OCI-LY1 (cell line): Measurements from ENCODE around the gene TMEM178B.
"Not testable (repeated sequence)": the region's sequence is repeated elsewhere in the genome, so short reads cannot be mapped to it uniquely, and the experiment has no call there.

ENCODE experiments used
- H2AFZ ChIP-seq: fragments of 200-600 bp; sonication (generic), shearing (Covaris generic); 2 replicates; pipeline ENCODE4 v1.6.0; 2014; ENCODE audit warnings: antibody characterized with exemption, mild to moderate bottlenecking, low read length
- H3F3A ChIP-seq: fragments of 200-600 bp; sonication (generic), shearing (Covaris generic); 2 replicates; pipeline ENCODE4 v1.6.0; 2014; ENCODE audit warnings: mild to moderate bottlenecking, antibody characterized with exemption, low read length, moderate library complexity; ENCODE audit not compliant: insufficient read depth
- H3K27ac ChIP-seq: fragments of 200-600 bp; sonication (generic); 2 replicates; pipeline ENCODE4 v1.5.1; 2014; ENCODE audit warnings: low read length, mixed run types, mild to moderate bottlenecking, low read depth; ENCODE audit not compliant: poor library complexity, severe bottlenecking
- H3K27me3 ChIP-seq: fragments of 200-600 bp; sonication (generic); 2 replicates; pipeline ENCODE4 v1.6.0; 2014; ENCODE audit warnings: antibody characterized with exemption, mild to moderate bottlenecking, low read length, moderate library complexity; ENCODE audit not compliant: insufficient read depth
- H3K36me3 ChIP-seq: fragments of 200-600 bp; sonication (generic); 2 replicates; pipeline ENCODE4 v1.6.1; 2014; ENCODE audit warnings: mild to moderate bottlenecking, antibody characterized with exemption, low read length, moderate library complexity, mixed read lengths; ENCODE audit not compliant: insufficient read depth
- H3K4me1 ChIP-seq: fragments of 200-600 bp; sonication (generic); 2 replicates; pipeline ENCODE4 v1.5.1; 2014; ENCODE audit warnings: mild to moderate bottlenecking, low read length, moderate library complexity; ENCODE audit not compliant: insufficient read depth, severe bottlenecking
- H3K4me2 ChIP-seq: fragments of 200-600 bp; sonication (generic), shearing (Covaris generic); 2 replicates; pipeline ENCODE4 v1.6.1; 2014; ENCODE audit warnings: low read length
- H3K4me3 ChIP-seq: fragments of 200-600 bp; sonication (generic); 2 replicates; pipeline ENCODE4 v1.5.1; 2014; ENCODE audit warnings: low read length, low read depth, mild to moderate bottlenecking, mixed read lengths; ENCODE audit not compliant: poor library complexity, severe bottlenecking
- H3K79me2 ChIP-seq: fragments of 200-600 bp; shearing (Covaris generic); 2 replicates; pipeline ENCODE4 v1.6.1; 2016; ENCODE audit warnings: mixed run types, low read length, mixed read lengths; ENCODE audit not compliant: insufficient read depth
- H3K9ac ChIP-seq: fragments of 200-600 bp; sonication (generic), shearing (Covaris generic); 2 replicates; pipeline ENCODE4 v1.6.1; 2014; ENCODE audit warnings: mild to moderate bottlenecking, low read length, mixed read lengths
- H3K9me2 ChIP-seq: fragments of 200-600 bp; sonication (generic), shearing (Covaris generic); 2 replicates; pipeline ENCODE4 v1.6.1; 2014; ENCODE audit warnings: low read depth, mild to moderate bottlenecking, low read length, mixed read lengths
- H3K9me3 ChIP-seq: fragments of 200-600 bp; shearing (Covaris generic); 2 replicates; pipeline ENCODE4 v1.6.1; 2014; ENCODE audit warnings: low read length, mixed read lengths
- H4K20me1 ChIP-seq: fragments of 200-600 bp; sonication (generic), shearing (Covaris generic); 2 replicates; pipeline ENCODE4 v1.6.0; 2016; ENCODE audit warnings: mild to moderate bottlenecking, low read length; ENCODE audit not compliant: insufficient read depth
- EZH2 ChIP-seq: fragments of 200-600 bp; sonication (generic), shearing (Covaris generic); IDR thresholded peaks from 2 replicates; pipeline ENCODE4 v1.8.0; 2017; ENCODE audit warnings: borderline replicate concordance, mixed run types, mild to moderate bottlenecking, antibody characterized with exemption, low read length, moderate library complexity, mixed read lengths
- TF ChIP-seq, protein P1 (sequence below): fragments of 200-600 bp; sonication (generic), shearing (Covaris generic); IDR thresholded peaks from 2 replicates; pipeline ENCODE4 v1.5.1; 2017; ENCODE audit warnings: mild to moderate bottlenecking, antibody characterized with exemption, low read length, moderate library complexity, mixed read lengths

Gene TMEM178B

DNA sequence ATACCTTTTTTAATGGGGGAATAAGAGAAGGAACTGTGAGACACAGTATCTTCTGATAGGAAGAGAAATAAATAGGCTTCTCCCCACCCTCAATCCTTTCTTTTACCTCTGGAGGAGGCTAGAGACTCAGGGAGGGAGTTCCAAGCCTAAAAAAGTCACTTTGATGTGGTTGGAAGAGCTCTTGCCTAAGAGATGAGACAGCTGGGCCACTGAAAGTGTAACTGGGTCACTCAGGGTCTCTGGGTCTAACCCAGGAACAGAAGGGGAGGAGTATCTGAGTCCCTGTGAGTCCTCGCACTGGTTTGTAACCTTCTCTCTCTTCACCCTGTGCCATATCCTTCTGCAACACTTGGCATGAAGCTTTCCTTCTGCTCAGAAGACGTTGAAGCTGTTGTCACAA lies 254.4 kb downstream of the TMEM178B start:
- no peaks in the 10 kb centered on the region for H3K79me2 ChIP-seq
- no peaks in the 10 kb centered on the region for H3K9me3 ChIP-seq
- no peaks in the 10 kb centered on the region for H3K4me1 ChIP-seq
- H3K9ac ChIP-seq: no peak overlapping the region
- H2AFZ ChIP-seq: no peak overlapping the region
- TF ChIP-seq, protein P1, sequence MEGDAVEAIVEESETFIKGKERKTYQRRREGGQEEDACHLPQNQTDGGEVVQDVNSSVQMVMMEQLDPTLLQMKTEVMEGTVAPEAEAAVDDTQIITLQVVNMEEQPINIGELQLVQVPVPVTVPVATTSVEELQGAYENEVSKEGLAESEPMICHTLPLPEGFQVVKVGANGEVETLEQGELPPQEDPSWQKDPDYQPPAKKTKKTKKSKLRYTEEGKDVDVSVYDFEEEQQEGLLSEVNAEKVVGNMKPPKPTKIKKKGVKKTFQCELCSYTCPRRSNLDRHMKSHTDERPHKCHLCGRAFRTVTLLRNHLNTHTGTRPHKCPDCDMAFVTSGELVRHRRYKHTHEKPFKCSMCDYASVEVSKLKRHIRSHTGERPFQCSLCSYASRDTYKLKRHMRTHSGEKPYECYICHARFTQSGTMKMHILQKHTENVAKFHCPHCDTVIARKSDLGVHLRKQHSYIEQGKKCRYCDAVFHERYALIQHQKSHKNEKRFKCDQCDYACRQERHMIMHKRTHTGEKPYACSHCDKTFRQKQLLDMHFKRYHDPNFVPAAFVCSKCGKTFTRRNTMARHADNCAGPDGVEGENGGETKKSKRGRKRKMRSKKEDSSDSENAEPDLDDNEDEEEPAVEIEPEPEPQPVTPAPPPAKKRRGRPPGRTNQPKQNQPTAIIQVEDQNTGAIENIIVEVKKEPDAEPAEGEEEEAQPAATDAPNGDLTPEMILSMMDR: no peak
- no peak for TF ChIP-seq EZH2
- H4K20me1 ChIP-seq: no peaks in the 10 kb centered on the region
- H3K9me2 ChIP-seq: no peaks in the 10 kb centered on the region
- no peaks in the 10 kb centered on the region for H3K27me3 ChIP-seq
- H3K4me2 ChIP-seq: no peak overlapping the region
- H3K36me3 ChIP-seq: no peaks in the 10 kb centered on the region
- H3K4me3 ChIP-seq: no peak overlapping the region
- no peak overlapping the region for H3K27ac ChIP-seq
- H3F3A ChIP-seq: no peaks in the 10 kb centered on the region

GRCh38 chr7:141330285-141330684 lies 256.4 kb downstream of the TMEM178B start:
- not testable (repeated sequence) for H4K20me1 ChIP-seq, H3K4me2 ChIP-seq, H3K27me3 ChIP-seq, H3K79me2 ChIP-seq, H3K36me3 ChIP-seq, H3K9ac ChIP-seq, H3K4me3 ChIP-seq, H3K4me1 ChIP-seq, H3K27ac ChIP-seq, H3F3A ChIP-seq, H3K9me3 ChIP-seq, H3K9me2 ChIP-seq, H2AFZ ChIP-seq

DNA sequence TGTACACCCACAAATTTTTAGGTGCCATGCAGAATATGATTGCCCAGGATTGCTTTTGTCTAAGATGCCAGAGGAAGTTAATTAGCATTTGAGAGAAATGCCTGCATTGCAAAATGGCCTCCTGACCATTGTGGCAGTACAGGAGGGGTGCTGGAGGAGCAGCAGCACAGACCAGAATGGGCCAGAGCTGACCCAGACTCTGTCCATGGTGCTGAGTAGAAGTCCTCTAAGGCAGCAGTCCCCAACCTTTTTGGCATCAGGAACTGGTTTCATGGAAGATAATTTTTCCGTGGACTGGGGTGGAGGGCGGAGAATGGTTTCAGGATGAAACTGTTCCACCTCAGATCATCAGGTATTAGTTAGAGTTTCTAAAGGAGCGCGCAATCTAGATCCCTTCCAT lies 259.6 kb downstream of the TMEM178B start:
- Histone ChIP-seq H4K20me1 (no peaks in the 10 kb centered on the region), H3K36me3 (no peaks in the 10 kb centered on the region), H3K79me2 (no peaks in the 10 kb centered on the region), H3K4me1 (no peaks in the 10 kb centered on the region), H3K9me2 (no peaks in the 10 kb centered on the region), H2AFZ (no peak overlapping the region), H3K27me3 (no peaks in the 10 kb centered on the region), H3F3A (no peaks in the 10 kb centered on the region), H3K27ac (no peak overlapping the region), H3K4me2 (no peak overlapping the region), H3K9ac (no peak overlapping the region), H3K9me3 (no peaks in the 10 kb centered on the region), H3K4me3 (no peak overlapping the region)
- TF ChIP-seq, protein P1: no peak
- TF ChIP-seq EZH2: no peak

GRCh38 chr7:141335164-141335563 lies 261.3 kb downstream of the TMEM178B start:
- H3K27ac ChIP-seq: no peak overlapping the region
- H4K20me1 ChIP-seq: no peaks in the 10 kb centered on the region
- no peaks in the 10 kb centered on the region for H3K9me3 ChIP-seq
- no peaks in the 10 kb centered on the region for H3K4me1 ChIP-seq
- H3K9ac ChIP-seq: no peak overlapping the region
- no peak overlapping the region for H2AFZ ChIP-seq
- H3K79me2 ChIP-seq: no peaks in the 10 kb centered on the region
- H3K36me3 ChIP-seq: no peaks in the 10 kb centered on the region
- H3K4me3 ChIP-seq: no peak overlapping the region
- no peaks in the 10 kb centered on the region for H3F3A ChIP-seq
- no peak overlapping the region for H3K4me2 ChIP-seq
- no peaks in the 10 kb centered on the region for H3K9me2 ChIP-seq
- H3K27me3 ChIP-seq: no peaks in the 10 kb centered on the region
- TF ChIP-seq, protein P1: no peak
- no peak for TF ChIP-seq EZH2
